ENCODE results near the gene DTYMK.

- TF ChIP-seq CTCF (IDR thresholded peaks at IDR 0.05; ENCODE audit: poor library complexity), result no peak
- TF ChIP-seq EZH2 (IDR thresholded peaks at IDR 0.05; ENCODE audit: borderline replicate concordance), result no peak
Measured at GRCh38 chr2:241701399-241702154, 15.0 kb upstream of the DTYMK start, which contains the start of gene ING5.

Data from hepatocyte (in vitro differentiated cells).